H9 (cell line): ENCODE data around the gene FAM184A. TPM values are rescaled to one million over a fixed set of nuclear protein-coding genes. Genes with fewer than 3 reads are reported as not detected.

ENCODE experiments used
- DNase-seq: peaks from one replicate; pipeline ENCODE4 v3.0.0-alpha.2; 2017
- H2AFZ ChIP-seq: one replicate; pipeline ENCODE4 v1.6.1; 2013; ENCODE audit warnings: mild to moderate bottlenecking, low read length, control low read depth, moderate library complexity
- H2AK5ac ChIP-seq: 2 replicates; pipeline ENCODE4 v1.6.1; 2013; ENCODE audit warnings: low read length, control low read depth, mixed read lengths; ENCODE audit not compliant: insufficient read length
- H2BK120ac ChIP-seq: one replicate; pipeline ENCODE4 v1.6.1; 2013; ENCODE audit warnings: low read depth, mild to moderate bottlenecking, low read length, control low read depth, inconsistent platforms; ENCODE audit not compliant: poor library complexity, severe bottlenecking
- H2BK12ac ChIP-seq: 2 replicates; pipeline ENCODE4 v1.6.1; 2013; ENCODE audit warnings: low read length, control low read depth, mixed read lengths, low read depth; ENCODE audit not compliant: insufficient read length
- H2BK15ac ChIP-seq: 2 replicates; pipeline ENCODE4 v1.6.1; 2013; ENCODE audit warnings: low read depth, low read length, control low read depth
- H2BK20ac ChIP-seq: one replicate; pipeline ENCODE4 v1.6.1; 2013; ENCODE audit warnings: low read depth, mild to moderate bottlenecking, low read length, control low read depth, inconsistent platforms; ENCODE audit not compliant: poor library complexity, severe bottlenecking
- H2BK5ac ChIP-seq: 2 replicates; pipeline ENCODE4 v1.6.1; 2013; ENCODE audit warnings: low read length, control low read depth, mixed read lengths; ENCODE audit not compliant: insufficient read length
- H3K14ac ChIP-seq: 2 replicates; pipeline ENCODE4 v1.6.1; 2013; ENCODE audit warnings: low read length, control low read depth; ENCODE audit not compliant: insufficient read depth
- H3K18ac ChIP-seq: 2 replicates; pipeline ENCODE4 v1.6.1; 2013; ENCODE audit warnings: low read depth, mild to moderate bottlenecking, mixed read lengths, low read length, control low read depth; ENCODE audit not compliant: insufficient read length
- H3K23ac ChIP-seq: 2 replicates; pipeline ENCODE4 v1.6.1; 2013; ENCODE audit warnings: low read length, control low read depth, mixed read lengths, low read depth; ENCODE audit not compliant: insufficient read length
- H3K23me2 ChIP-seq: 2 replicates; pipeline ENCODE4 v1.6.1; 2013; ENCODE audit warnings: low read depth, mild to moderate bottlenecking, mixed read lengths, low read length, control low read depth; ENCODE audit not compliant: insufficient read length, poor library complexity, severe bottlenecking
- H3K27ac ChIP-seq: 2 replicates; pipeline ENCODE4 v1.5.1; 2013; ENCODE audit warnings: low read length, control low read depth, mixed read lengths, low read depth; ENCODE audit not compliant: insufficient read length
- H3K27me3 ChIP-seq: 2 replicates; pipeline ENCODE4 v1.6.1; 2013; ENCODE audit warnings: low read length, control low read depth, inconsistent platforms; ENCODE audit not compliant: insufficient read depth
- H3K4ac ChIP-seq: 2 replicates; pipeline ENCODE4 v1.6.1; 2013; ENCODE audit warnings: low read depth, mild to moderate bottlenecking, control low read depth, inconsistent platforms, low read length, moderate library complexity
- H3K4me1 ChIP-seq: 2 replicates; pipeline ENCODE4 v1.6.1; 2013; ENCODE audit warnings: low read length, control low read depth, inconsistent platforms; ENCODE audit not compliant: insufficient read depth
- H3K4me2 ChIP-seq: 2 replicates; pipeline ENCODE4 v1.6.1; 2013; ENCODE audit warnings: low read length, control low read depth, mixed read lengths; ENCODE audit not compliant: insufficient read length, insufficient read depth
- H3K56ac ChIP-seq: 2 replicates; pipeline ENCODE4 v1.6.1; 2013; ENCODE audit warnings: low read depth, mild to moderate bottlenecking, mixed read lengths, low read length, control low read depth; ENCODE audit not compliant: insufficient read length
- H3K79me1 ChIP-seq: 2 replicates; pipeline ENCODE4 v1.6.1; 2013; ENCODE audit warnings: low read depth, mild to moderate bottlenecking, moderate library complexity, low read length, control low read depth, inconsistent platforms; ENCODE audit not compliant: insufficient read depth, poor library complexity, severe bottlenecking
- H3K79me2 ChIP-seq: 2 replicates; pipeline ENCODE4 v1.6.1; 2013; ENCODE audit warnings: low read length, control low read depth, inconsistent platforms; ENCODE audit not compliant: insufficient read depth
- H3K9ac ChIP-seq: 2 replicates; pipeline ENCODE4 v1.6.1; 2013; ENCODE audit warnings: low read length, control low read depth, mixed read lengths; ENCODE audit not compliant: insufficient read length; ENCODE audit errors: extremely low read depth
- H3K9me3 ChIP-seq: one replicate; pipeline ENCODE4 v1.6.1; 2013; ENCODE audit warnings: low read depth, low read length, inconsistent platforms; ENCODE audit not compliant: control insufficient read depth
- H3T11ph ChIP-seq: one replicate; pipeline ENCODE4 v1.6.1; 2013; ENCODE audit warnings: mild to moderate bottlenecking, low read length, control low read depth, inconsistent platforms
- H4K20me1 ChIP-seq: one replicate; pipeline ENCODE4 v1.6.1; 2013; ENCODE audit not compliant: control insufficient read depth, insufficient read length, insufficient read depth
- H4K5ac ChIP-seq: 2 replicates; pipeline ENCODE4 v1.6.1; 2013; ENCODE audit warnings: low read depth, mild to moderate bottlenecking, mixed read lengths, low read length, control low read depth; ENCODE audit not compliant: insufficient read length
- H4K8ac ChIP-seq: replicated peaks from 2 replicates; pipeline ENCODE4 v1.6.1; 2013; ENCODE audit warnings: low read length, control low read depth, mixed read lengths, low read depth; ENCODE audit not compliant: insufficient read length
- H4K91ac ChIP-seq: 2 replicates; pipeline ENCODE4 v1.6.1; 2013; ENCODE audit warnings: low read depth, mild to moderate bottlenecking, moderate library complexity, mixed read lengths, low read length, control low read depth; ENCODE audit not compliant: insufficient read length
- H3K27ac Mint-ChIP-seq, 3 experiments: 2 replicates in 2 of 3; 3 replicates in 1 of 3; pipeline ENCODE4 v1.8.0; 2020 to 2021; ENCODE audit warnings: mixed read lengths in 3 of 3, mild to moderate bottlenecking in 1 of 3, moderate library complexity in 1 of 3
- H3K27me3 Mint-ChIP-seq: 2 replicates; pipeline ENCODE4 v1.8.0; 2021; ENCODE audit warnings: low read depth, mild to moderate bottlenecking, moderate library complexity, mixed read lengths
- H3K36me3 Mint-ChIP-seq, 3 experiments: 2 replicates in 2 of 3; 3 replicates in 1 of 3; pipeline ENCODE4 v1.8.0; 2020 to 2021; ENCODE audit warnings: low read depth in 3 of 3, mixed read lengths in 3 of 3; ENCODE audit not compliant: insufficient read depth in 1 of 3
- H3K4me1 Mint-ChIP-seq, 2 experiments: 2 replicates each; pipeline ENCODE4 v1.8.0; 2020; ENCODE audit warnings: mixed read lengths in 2 of 2
- H3K4me3 Mint-ChIP-seq, 2 experiments: 2 replicates in 1 of 2; 3 replicates in 1 of 2; pipeline ENCODE4 v1.8.0; 2020 to 2021; ENCODE audit warnings: mild to moderate bottlenecking in 2 of 2, mixed read lengths in 2 of 2, moderate library complexity in 1 of 2
- H3K9me3 Mint-ChIP-seq, 2 experiments: 2 replicates in 1 of 2; 3 replicates in 1 of 2; pipeline ENCODE4 v1.8.0; 2020; ENCODE audit warnings: mild to moderate bottlenecking in 2 of 2, mixed read lengths in 2 of 2, moderate library complexity in 1 of 2
- total RNA-seq: library from RNA; stranded (reverse); gene quantifications from 2 replicates; pipeline ENCODE4 v1.2.1, GENCODE V29; 2021
- TF ChIP-seq, protein P1 (sequence below): fragments of 200-600 bp; sonication (generic); conservative IDR thresholded peaks from 3 replicates; pipeline ENCODE4 v1.8.0; 2021; ENCODE audit warnings: antibody characterized with exemption, mild to moderate bottlenecking

FAM184A gene
- total RNA-seq, 1 experiment from 2014 or later, result 11.4 TPM

GRCh38 chr6:119037264-119037663 lies 41.2 kb downstream of the FAM184A start:
- H3K27me3 Mint-ChIP-seq, result no peaks in the 10 kb centered on the region
- H3K27ac ChIP-seq, result no peak overlapping the region
- peaks cover 6% of the 10 kb centered on the region for H3K23me2 ChIP-seq
- peaks cover 8% of the 10 kb centered on the region; the same call in 1 of the 2 replicates for H3K4me1 ChIP-seq
- H3K9ac ChIP-seq, result no peak overlapping the region
- H3K4me3 Mint-ChIP-seq, result 0 out of 5 replicates have a peak overlapping the region, but pooled peaks of 1 of the 2 experiments have one; percentile 26
- no peak overlapping the region for H2BK15ac ChIP-seq
- H3K18ac ChIP-seq, result no peak overlapping the region
- H2BK5ac ChIP-seq, result no peak overlapping the region
- H3K9me3 ChIP-seq, result no peaks in the 10 kb centered on the region
- no peak overlapping the region for H2BK120ac ChIP-seq
- no peak overlapping the region for H2BK20ac ChIP-seq
- no peaks in the 10 kb centered on the region; a peak in 1 of 7 replicates for H3K36me3 Mint-ChIP-seq
- no peak overlapping the region for H3K56ac ChIP-seq
- H4K91ac ChIP-seq, result no peak overlapping the region
- TF ChIP-seq, protein P1, sequence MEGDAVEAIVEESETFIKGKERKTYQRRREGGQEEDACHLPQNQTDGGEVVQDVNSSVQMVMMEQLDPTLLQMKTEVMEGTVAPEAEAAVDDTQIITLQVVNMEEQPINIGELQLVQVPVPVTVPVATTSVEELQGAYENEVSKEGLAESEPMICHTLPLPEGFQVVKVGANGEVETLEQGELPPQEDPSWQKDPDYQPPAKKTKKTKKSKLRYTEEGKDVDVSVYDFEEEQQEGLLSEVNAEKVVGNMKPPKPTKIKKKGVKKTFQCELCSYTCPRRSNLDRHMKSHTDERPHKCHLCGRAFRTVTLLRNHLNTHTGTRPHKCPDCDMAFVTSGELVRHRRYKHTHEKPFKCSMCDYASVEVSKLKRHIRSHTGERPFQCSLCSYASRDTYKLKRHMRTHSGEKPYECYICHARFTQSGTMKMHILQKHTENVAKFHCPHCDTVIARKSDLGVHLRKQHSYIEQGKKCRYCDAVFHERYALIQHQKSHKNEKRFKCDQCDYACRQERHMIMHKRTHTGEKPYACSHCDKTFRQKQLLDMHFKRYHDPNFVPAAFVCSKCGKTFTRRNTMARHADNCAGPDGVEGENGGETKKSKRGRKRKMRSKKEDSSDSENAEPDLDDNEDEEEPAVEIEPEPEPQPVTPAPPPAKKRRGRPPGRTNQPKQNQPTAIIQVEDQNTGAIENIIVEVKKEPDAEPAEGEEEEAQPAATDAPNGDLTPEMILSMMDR, result no peak
- H3K79me2 ChIP-seq, result no peaks in the 10 kb centered on the region
- H4K5ac ChIP-seq, result no peak overlapping the region
- no peak overlapping the region for H4K8ac ChIP-seq
- no peak overlapping the region for H2AK5ac ChIP-seq
- H3K4me2 ChIP-seq, result no peak overlapping the region
- peaks cover 67 to 71% of the 10 kb centered on the region in 2 experiments for H3K4me1 Mint-ChIP-seq
- DNase-seq, result no peak
- no peak overlapping the region for H3T11ph ChIP-seq
- no peaks in the 10 kb centered on the region for H4K20me1 ChIP-seq
- H3K4ac ChIP-seq, result no peak overlapping the region
- H2AFZ ChIP-seq, result no peak overlapping the region
- H3K23ac ChIP-seq, result no peak overlapping the region
- H3K27me3 ChIP-seq, result no peaks in the 10 kb centered on the region
- peak overlapping the region in 2 of 3 experiments; percentile 45 to 85; a peak in 2 of 7 replicates for H3K27ac Mint-ChIP-seq
- H3K9me3 Mint-ChIP-seq, result no peaks in the 10 kb centered on the region
- H2BK12ac ChIP-seq, result no peak overlapping the region
- no peaks in the 10 kb centered on the region for H3K79me1 ChIP-seq
- H3K14ac ChIP-seq, result no peak overlapping the region
